ENCODE measurements around the gene SYNJ1.
"Not testable (repeated sequence)": the region's sequence is repeated elsewhere in the genome, so short reads cannot be mapped to it uniquely, and the experiment has no call there.

SYNJ1 gene

GRCh38 chr21:32741336-32741735 is 13.5 kb upstream of the SYNJ1 start:
- no peak for DNase-seq (ENCODE audit: extremely low read depth in 1 of 2, low read depth in 1 of 2)

DNA sequence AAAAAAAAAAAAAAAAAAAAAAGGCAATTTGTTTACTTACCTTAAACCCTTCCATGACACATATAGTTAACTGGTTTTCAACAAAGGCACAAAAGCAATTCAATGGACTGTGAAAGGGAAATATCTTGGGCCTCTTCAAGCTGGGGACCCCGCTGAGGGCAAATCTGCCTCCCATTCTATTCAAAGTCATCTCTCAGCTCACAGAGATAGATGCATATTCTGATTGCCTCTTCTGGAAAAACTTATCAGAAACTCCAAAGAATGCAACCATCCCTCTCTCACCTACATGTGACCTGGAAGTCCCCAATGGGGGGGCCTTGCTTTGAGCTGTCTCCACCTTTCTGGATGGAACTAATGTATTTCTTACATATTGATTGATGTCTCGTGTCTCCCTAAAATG is 12.1 kb upstream of the SYNJ1 start:
- DNase-seq (ENCODE audit: extremely low read depth in 1 of 2, low read depth in 1 of 2) = no peak

DNA sequence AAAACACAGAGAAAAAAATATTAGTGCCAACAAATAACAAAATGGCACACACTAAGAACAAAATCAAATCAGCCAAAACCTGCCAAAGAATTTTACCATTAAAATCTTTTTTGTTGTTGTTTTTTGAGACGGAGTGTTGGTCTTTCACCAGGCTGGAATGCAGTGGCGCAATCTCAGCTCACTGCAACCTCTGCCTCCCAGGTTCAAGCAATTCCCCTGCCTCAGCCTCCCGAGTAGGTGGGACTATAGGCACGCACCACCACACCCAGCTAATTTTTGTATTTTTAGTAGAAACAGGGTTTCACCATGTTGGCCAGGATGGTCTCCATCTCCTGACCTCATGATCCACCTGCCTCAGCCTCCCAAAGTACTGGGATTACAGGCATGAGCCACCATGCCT is 8.3 kb upstream of the SYNJ1 start:
- DNase-seq (ENCODE audit: extremely low read depth in 1 of 2, low read depth in 1 of 2) = not testable (repeated sequence)

DNA sequence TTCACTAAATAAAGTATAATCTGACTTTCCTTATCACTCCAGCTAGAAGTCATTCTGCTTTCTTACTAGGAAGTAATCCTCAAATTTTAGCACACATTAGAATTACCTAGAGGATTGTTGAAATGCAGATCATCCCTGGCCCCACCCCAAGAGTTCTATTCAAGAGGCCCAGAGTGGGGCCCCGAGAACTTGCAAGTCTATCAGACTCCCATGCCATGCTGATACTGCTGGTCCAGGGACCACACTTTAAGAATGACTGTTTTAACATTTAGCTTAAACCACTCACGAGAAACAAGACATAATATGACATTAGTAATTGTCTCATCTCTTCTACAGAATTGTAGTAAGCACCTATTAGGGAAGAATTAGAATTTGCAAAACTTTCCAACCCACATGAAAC is 7.7 kb upstream of the SYNJ1 start:
- no peak for DNase-seq (ENCODE audit: extremely low read depth in 1 of 2, low read depth in 1 of 2)

DNA sequence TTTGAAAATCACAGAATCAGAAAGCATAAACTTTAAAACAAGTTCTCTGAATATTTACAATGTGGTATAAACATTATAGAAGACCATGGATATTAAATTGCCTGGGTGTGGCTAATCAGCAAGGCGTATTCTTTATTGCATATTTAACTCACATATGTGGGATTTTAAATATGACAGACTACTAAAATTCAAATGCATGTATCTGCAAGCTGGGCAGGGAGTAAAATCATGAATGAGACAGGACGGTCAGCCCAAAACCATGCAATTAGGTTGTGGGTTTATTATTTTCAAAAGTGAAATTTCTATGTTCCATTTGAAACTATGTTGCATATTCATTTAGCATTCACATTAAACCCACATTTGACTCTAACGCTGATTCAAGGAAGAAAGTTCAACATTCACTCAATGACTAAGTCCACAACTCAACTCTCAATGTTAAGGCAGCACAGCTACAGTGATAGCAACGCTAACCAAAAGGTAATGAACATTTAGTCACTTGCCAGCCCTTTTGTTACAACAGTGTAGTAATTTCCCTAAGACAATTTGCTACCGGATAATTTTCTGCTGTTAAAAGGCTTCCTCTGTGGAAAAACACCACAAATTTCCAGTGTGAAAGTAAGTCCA is 6.3 kb upstream of the SYNJ1 start:
- no peak for DNase-seq (ENCODE audit: extremely low read depth in 1 of 2, low read depth in 1 of 2)

- DNase-seq (ENCODE audit: extremely low read depth in 1 of 2, low read depth in 1 of 2) = no peak
Measured at GRCh38 chr21:32733356-32733755, 5.5 kb upstream of the SYNJ1 start.

GRCh38 chr21:32732544-32732943 is 4.7 kb upstream of the SYNJ1 start:
- DNase-seq (ENCODE audit: extremely low read depth in 1 of 2, low read depth in 1 of 2) = no peak

- no peak for DNase-seq (ENCODE audit: extremely low read depth in 1 of 2, low read depth in 1 of 2)
Measured at GRCh38 chr21:32728848-32729247, 1.0 kb upstream of the SYNJ1 start.

GRCh38 chr21:32728456-32728839 is 635 bp upstream of the SYNJ1 start:
- no peak for DNase-seq (ENCODE audit: extremely low read depth in 1 of 2, low read depth in 1 of 2)

DNA sequence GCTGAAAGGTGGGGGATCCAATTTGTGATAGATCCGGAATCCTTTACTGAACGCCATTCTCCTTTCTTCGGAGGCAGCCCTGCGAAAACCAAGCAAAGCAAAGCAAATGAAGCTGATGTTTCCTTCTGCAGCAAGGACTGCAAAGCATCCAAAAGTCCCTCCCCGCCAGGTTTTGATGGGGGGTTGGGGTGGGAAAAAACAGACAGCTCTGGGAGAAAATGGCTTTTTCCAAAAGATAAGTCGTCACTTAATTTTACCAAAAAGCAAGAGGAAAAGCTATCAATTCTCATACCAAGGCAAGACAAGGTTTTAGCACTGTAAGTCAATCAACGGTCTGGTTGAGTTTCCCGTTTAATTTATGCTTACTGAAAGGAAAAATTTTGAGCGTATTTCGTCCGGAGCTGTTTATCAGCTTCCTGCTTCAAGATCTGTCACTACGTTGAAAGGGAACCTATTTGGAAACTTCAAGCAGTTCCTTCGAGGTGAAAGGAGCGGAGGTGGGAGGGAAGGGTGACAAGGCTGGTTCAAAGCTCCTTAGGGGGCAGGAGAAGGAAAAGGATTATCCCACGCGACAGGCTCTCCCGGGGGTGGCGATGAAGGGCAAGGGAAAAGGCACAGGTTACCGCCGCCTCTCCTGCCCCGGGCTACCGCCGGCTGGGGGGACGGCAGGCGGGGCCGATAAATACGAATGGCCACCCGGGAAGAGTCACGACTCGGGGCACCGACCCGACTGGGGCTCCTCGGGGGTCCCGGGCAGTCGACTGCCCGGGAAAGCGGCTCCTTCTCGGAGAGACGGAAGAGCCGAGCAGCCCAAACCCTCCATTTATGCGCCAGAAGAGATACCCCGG is 750 bp downstream of the SYNJ1 start:
- DNase-seq (ENCODE audit: extremely low read depth in 1 of 2, low read depth in 1 of 2) = no peak

DNA sequence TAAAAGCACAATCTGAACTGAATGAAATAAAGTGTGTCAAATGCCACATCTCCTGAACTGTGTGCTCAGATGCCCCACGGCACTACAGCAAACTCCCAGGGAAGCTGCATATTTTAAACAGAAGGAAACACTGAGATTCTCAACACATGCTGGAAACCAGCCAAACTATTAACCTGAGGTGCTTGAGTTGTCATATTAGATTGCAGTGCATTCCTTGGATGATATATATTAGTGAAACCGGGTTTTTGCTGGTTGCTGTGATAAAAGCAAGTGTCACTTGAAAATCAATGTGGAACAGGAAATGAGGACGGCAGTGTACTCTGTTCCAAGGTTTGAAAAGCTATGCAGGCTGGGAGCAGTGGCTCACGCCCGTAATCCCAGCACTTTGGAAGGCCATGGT is 8.7 kb downstream of the SYNJ1 start:
- no peak for DNase-seq (ENCODE audit: extremely low read depth in 1 of 2, low read depth in 1 of 2)

DNA sequence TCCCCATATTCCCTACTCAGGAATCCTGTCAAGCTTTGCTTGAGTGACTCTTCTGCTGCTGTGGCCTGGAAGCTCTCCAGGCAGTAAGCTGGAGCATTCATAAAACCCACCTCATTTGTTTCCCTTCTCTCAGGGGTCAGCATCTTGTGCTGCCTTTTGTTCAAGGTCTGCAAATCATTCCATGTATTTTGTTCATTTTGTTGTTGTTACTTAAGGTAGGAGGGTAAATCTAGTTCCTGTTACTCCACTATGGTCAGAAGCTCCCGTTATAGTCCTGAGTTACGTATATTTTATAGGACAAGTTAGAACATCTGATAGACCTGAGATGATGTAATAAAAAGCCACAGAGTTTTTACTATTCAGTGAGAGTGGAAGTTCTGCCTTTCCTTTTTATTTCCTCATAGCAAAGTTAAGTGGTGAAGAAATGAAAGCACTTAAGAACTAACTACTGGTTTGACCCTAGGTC is 9.9 kb downstream of the SYNJ1 start:
- DNase-seq (ENCODE audit: extremely low read depth in 1 of 2, low read depth in 1 of 2) = no peak

GRCh38 chr21:32716486-32716885 is 11.3 kb downstream of the SYNJ1 start:
- DNase-seq (ENCODE audit: extremely low read depth in 1 of 2, low read depth in 1 of 2) = no peak

GRCh38 chr21:32713726-32714125 is 14.1 kb downstream of the SYNJ1 start:
- no peak for DNase-seq (ENCODE audit: extremely low read depth in 1 of 2, low read depth in 1 of 2)

GRCh38 chr21:32712641-32713040 is 15.2 kb downstream of the SYNJ1 start:
- DNase-seq (ENCODE audit: extremely low read depth in 1 of 2, low read depth in 1 of 2) = no peak

DNA sequence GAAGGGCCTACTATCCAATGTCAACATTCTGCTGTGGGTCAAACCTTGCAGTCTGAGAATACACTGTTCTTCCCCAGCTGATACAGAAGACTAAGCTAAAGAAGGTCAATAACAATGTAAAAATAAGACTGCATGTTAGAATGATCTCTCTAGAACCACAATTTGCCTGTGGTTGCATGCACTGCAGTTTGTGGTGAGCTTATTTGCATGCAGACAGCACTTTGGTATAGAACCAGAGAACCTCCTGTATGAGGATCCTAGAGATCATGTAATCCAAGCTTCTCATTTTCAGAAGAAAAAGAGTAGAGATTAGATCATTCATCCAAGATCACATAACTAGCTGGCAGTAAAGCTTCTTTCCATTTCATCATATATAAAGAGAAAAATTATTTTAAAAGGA is 15.8 kb downstream of the SYNJ1 start:
- no peak for DNase-seq (ENCODE audit: extremely low read depth in 1 of 2, low read depth in 1 of 2)

DNA sequence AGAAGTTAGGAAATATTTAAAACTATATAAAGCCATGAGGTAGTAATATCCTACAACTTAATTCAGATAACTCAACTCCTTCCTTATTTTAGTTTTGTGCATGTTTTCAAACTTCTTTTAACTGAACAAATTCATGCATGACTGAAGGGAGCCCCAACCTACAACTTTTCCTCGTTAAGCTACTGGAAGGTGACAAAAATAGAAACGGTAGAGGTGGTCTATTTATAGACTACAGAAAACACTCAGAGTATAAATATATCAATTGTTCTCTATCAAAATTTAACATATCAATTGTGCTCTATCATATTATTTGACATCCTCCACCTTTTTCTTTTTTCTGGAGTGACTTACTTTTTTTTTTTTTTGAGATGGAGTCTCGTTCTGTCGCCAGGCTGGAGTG is 16.8 kb downstream of the SYNJ1 start:
- no peak for DNase-seq (ENCODE audit: extremely low read depth in 1 of 2, low read depth in 1 of 2)

GRCh38 chr21:32710069-32710784 is 17.6 kb downstream of the SYNJ1 start:
- no peak for DNase-seq (ENCODE audit: extremely low read depth in 1 of 2, low read depth in 1 of 2)

GRCh38 chr21:32708069-32708468 is 19.7 kb downstream of the SYNJ1 start:
- DNase-seq (ENCODE audit: extremely low read depth in 1 of 2, low read depth in 1 of 2) = no peak

DNA sequence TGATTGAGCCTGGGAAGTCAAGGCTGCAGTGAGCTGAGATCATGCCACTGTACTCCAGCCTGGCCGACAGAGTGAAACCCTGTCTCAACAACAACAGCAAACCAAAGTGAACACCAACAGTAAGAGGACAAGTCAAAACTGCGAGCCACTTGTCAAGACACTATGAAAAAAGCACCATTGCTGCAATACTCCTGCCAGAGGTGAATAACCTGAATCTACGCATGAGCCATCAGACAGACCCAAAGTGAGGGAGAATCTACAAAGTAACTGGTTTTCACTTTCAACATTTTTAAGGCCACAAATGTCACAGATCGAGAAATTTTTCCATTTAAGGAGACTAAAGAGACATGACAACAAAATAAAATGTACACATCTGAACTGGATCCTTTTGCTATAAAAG is 21.9 kb downstream of the SYNJ1 start:
- no peak for DNase-seq (ENCODE audit: extremely low read depth in 1 of 2, low read depth in 1 of 2)

DNA sequence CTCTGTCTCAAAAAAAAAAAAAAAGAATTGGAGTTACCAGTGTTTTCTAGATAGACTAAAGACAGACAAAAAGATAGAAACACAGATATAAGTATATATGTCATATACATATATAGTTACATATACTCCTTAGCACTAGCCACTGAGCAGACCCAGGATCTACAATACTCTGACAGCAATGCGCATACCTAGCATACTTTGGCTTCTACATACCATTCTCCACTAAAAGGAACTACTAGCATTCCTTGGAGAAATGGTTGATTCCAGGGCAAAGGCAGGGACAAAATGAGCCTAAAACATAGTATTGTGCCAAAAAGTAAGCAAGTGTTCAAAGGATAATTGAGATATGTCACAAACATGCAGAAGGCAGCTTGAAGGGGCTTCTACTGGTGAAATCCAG is 22.7 kb downstream of the SYNJ1 start:
- no peak for DNase-seq (ENCODE audit: extremely low read depth in 1 of 2, low read depth in 1 of 2)

GRCh38 chr21:32702702-32703101 is 25.1 kb downstream of the SYNJ1 start:
- no peak for DNase-seq (ENCODE audit: extremely low read depth in 1 of 2, low read depth in 1 of 2)
